Inflammatory macrophage treated with lipopolysaccharide for 1 hour (primary cell): ENCODE measurements around the gene PRX.

Experiments used
- DNase-seq, 2 donors: peaks; one replicate each; pipeline ENCODE4 v3.0.0-alpha.2; 2020 to 2022

Gene PRX

DNA sequence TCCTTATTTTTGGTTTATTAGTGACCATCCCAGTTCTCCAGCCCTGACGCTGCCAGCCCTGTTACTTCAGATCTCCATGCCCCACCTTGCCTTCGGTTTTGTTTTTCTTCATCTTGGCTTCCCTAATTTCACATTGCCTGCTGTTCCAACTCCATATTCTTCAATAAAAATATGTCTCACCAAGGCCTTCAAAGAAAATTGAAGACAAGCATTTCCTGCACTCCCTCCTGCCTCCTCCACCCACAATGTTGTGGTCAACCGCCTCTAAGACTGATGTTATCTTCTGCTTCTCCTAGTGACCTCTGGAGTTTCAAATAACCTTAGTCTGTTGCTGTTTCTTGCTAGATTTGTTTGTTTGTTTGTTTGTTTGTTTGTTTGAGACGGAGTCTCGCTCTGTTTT, 50.1 kb downstream of the PRX start:
- peak; percentile 54 to 62 for DNase-seq

DNA sequence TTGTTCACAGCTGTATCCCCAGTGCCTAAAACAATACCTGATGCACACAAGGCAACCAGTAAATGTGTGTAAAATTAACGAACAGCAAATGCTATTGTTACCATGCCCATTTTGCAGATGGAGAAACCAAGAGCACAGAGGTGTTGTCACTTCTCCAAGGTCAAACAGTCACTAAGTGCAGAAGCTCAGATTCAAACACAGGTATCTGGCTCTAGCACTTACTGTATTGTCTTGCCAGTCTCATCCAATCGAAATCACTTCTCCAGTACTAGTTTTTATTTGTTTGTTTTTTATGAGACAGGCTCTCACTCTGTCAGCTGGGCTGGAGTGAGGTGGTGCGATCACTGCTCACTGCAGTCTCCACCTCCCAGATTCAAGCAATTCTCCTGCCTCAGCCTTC, 51.0 kb downstream of the PRX start:
- DNase-seq, result no peak

DNA sequence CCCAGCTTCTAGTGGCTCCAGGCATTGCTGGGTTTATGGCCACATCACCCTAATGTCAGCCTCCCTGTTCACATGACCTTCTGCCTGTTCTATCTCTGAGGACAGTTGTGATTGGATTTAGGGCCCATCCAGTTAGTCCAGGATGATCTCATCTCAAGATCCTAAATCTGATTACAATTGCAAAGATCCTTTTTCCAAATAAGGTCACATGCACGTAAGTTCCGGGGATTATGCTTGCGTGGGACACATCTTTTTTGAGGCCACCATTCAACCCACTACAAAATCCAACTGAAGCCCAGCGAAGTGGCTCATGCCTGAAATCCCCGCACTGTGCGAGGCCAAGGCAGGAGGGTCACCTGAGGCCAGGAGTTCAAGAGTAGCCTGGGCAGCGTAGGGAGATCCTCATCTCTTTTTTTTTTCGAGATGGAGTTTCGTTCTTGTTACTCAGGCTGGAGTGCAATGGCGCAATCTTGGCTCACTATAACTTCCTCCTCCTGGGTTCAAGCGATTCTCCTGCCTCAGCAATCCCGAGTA, 52.4 kb downstream of the PRX start:
- peak; percentile 86 to 88 for DNase-seq

DNA sequence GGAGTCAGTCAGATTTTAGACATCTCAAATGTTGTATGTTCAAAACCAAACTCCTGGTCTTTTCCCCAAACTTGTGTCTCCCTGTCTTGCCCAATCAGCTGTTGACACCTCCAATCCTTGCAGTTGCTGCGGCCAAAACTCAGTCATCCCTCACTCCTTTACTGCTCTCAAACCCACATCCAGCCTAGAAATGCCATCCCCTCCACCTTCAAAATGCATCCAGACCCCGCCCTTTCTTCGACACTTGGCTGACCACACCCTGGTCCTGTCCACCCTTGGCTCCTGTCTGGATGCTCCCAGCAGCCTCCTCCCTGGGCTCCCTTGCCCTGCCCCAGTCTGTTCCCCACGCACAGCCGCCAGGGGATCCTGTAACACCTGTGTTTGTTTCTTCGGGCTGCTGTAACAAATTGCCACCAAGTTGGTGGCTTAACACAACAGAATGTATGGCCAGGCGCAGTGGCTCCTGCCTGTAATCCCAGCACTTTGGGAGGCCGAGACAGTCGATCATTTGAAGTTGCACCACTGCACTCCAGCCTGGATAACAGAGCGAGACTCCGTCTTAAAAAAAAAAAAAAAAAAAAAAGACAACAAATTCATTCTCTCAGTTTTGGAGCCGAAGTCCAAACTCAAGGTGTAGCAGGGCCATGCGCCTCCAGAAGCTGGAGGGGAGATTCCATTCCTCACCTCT, 53.0 kb downstream of the PRX start:
- no peak for DNase-seq

DNA sequence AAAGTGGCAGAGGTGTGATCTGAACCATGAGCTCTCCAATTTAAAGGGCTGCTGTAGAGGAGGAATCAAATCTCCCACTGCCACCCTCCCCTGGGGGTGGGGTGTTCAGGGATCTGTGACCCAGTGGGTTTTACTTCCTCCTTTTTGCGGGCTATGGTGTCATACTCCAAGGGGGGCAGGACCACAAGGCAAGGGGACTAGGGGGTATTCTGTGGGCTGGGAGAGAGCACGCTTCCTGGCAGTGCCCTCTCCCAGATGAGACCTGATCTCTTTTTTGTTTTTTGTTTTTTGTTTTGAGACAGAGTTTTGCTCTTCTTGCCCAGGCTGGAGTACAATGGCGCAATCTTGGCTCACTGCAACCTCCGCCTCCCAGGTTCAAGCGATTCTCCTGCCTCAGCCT, 54.4 kb downstream of the PRX start:
- peak; percentile 62 for DNase-seq

DNA sequence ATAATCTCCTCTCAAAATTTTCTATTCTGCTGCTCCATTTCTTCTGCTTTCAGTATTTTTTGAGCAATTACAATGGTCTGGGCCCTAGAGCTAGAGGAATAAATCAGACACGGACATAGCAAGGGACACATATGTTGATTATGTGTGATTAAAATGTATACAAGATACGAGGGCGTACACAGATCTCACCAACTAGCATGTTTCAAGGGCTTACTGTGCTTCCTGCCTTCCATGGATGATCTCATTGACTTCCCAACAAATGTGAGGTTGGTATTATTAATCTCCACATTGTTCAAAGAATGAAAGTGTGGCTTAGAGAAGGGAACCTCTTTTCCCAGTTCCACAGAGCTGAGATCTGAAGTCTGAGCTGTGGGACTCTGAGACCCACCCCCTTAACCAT, 55.5 kb downstream of the PRX start:
- no peak for DNase-seq

DNA sequence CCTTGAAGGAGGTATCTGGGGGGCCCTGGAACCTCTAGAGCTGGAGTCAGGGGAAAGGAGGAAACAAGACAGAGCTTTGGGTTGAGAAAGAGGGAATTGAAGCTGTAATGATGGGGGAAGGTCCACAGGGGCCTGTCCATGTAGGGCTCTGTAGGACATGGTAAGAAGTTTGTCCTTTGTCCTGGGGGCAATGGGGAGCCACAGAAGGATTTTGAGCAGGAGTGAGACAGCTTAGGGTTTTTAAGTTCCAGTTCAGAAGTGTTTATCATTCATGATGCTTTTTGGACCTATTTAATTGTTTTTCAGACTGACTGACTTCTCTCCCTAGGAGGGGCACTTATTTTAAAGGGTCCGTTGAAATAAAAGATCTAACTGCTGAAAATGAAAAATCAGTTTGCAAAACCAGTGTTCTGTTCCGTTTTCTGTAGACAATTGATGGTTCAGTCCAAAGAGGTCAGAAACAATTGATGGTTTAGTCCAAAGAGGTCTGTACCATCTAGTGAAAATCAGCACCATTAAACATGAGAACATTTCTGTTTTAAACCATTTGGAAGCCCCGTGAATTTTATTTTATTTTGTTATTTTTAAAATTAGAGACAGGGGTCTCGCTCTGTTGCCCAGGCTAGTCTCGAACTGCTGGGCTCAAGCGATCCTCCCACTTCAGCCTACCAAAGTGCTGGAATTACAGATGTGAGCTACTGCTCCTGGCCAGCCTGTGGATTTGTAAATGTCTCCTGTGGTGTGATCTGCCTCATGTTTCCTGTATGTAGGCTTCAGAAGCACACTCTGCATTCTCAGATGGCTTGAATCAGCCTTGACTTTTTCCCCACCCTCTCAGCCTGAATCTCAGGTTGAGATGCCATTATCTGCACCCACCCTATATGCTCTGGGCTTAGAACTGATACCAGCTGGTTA, 56.2 kb downstream of the PRX start:
- DNase-seq, result no peak

DNA sequence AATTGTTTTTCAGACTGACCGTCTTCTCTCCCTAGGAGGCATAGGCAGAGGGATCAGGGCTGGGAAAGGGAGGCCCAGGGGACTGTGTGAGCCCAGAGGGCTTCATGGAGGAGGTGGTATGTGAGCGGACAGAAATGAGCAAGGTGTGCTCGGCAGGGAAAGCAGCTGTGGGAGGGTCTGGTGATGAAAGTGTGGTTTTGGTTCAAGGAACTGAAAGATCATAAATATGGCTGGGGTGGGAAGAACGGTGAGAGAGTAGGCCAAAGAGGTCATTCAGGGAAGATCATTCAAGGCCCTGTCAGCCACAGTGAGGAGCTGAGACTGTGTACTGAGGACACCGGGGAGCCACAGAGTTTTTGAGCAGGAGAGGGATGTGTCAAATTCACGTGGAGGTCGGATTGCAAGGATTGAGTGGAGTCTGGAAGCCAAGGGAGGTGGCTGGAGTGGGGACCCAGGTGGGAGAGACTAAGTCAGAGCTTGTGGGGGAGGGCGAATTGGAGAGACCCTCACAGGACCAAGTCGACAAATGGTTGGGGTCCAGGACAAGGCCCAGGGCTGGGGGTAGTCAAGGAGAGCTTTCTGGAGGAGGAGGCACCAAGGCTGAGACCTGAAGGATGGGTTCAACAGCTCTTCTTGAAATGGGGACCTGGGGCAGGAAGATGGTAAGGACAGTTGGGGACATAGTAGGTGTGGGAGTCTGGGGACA, 57.0 kb downstream of the PRX start:
- no peak for DNase-seq

DNA sequence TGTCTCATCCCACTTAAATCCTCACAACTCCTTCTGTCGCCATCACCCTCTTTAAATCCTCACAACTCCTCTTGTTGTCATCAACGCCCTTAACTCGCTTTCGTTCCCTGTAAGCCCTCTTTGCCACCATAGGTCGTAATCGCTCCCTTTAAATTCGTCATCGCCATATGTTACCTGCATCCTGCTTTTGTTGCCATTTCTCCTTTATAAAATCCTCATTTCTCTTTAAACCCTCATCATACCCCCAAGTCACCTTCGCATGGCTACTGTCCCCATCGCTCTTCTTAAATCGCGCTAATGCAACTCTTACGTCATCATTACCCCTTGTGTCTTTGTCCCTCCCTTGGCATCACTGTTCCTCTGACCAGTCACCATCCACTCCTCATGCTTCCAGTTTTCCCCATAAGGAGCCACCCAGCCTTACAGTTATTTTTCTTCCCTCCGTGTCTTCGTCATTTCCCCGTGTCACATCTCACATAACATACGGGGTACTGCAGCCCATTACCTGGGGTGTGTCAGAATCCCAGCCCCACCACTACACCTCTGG, 64.1 kb downstream of the PRX start:
- DNase-seq, result peak; percentile 44 to 47

DNA sequence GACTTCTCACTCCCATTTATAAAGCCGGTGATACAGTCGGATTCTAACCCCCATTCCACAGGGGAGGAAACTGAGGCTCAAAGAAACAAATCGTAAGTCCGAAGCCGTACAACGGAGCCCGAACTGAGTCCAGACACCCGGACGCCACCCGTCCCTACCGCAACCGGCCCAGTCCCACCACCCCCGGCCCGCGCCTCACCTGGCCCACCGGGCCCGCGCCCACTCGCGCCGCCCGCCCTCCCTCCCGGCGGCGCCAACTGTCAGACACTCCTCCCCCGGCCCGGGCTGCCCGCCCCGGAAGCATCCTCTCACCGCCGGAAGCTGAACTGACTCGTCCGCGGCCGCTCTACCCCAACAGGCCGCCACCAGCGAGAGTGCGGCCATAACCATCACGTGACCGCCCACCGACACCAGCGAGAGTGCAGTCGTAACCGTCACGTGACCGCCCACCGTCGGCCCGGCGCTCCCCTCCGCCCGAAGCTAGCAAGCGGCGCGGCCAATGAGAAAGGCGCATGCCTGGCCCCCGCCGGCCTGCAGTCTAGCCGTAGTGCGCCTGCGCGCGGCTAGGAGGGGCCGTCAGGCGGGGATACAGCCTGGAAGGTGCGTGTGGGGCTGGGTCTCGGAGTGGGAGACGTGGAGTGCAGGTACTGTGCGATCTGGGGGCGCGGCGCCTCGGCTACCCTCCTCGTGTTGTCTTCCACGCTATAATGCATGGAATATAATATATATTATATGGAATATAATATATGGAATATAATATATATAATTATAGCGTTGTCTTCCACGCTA, 64.9 kb downstream of the PRX start, which contains the start of the genes C19orf47 and PLD3:
Gene C19orf47 (minus strand): TSS at position 273 of the 789 bp plus-strand sequence. CDS start 6,540 bp downstream, outside the sequence.
Gene PLD3 (plus strand): TSS at position 571 of the 789 bp plus-strand sequence. CDS start 17,789 bp downstream, outside the sequence.
- DNase-seq, result peak; percentile 98 to 99

DNA sequence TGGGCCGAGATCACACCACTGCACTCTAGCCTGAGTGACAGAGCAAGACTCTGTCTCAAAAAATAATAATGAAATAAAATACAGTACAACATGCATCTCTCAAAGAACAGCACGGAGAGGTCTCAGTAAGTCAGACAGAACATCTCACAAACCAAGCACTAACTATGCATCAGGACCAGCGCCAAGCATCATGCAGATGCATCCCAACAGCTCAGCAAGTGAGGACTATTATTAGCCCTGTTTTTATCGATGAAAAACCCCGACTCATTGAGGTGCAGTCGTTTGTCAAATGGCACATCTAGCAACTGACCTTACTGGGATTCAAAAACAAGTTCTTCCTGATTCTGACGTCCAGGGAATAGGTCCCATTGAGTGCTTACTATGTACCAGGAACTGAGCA, 68.8 kb downstream of the PRX start:
- no peak for DNase-seq
